RPMI8226 (cell line): ENCODE measurements around the gene GRK1.
A peak's percentile ranks its signal among the peaks of the same experiment; 100 is the strongest.

ENCODE experiments used
- DNase-seq: peaks from one replicate; pipeline ENCODE4 v3.0.0-alpha.2; 2015

GRK1 gene

GRCh38 chr13:113632706-113633484 lies 34.1 kb upstream of the GRK1 start:
- DNase-seq: no peak

GRCh38 chr13:113633485-113633873 lies 33.5 kb upstream of the GRK1 start:
- no peak for DNase-seq

GRCh38 chr13:113634279-113635047 lies 32.6 kb upstream of the GRK1 start:
- no peak for DNase-seq

GRCh38 chr13:113635048-113635420 lies 32.0 kb upstream of the GRK1 start:
- DNase-seq: no peak

GRCh38 chr13:113635709-113636108 lies 31.3 kb upstream of the GRK1 start:
- DNase-seq: no peak

- DNase-seq: no peak
Observed at GRCh38 chr13:113636266-113636963, 30.6 kb upstream of the GRK1 start.

GRCh38 chr13:113637262-113638160 lies 29.5 kb upstream of the GRK1 start:
- no peak for DNase-seq

- DNase-seq: no peak
Observed at GRCh38 chr13:113638173-113638746, 28.8 kb upstream of the GRK1 start.

- no peak for DNase-seq
Observed at GRCh38 chr13:113638806-113639205, 28.2 kb upstream of the GRK1 start.

- DNase-seq: no peak
Observed at GRCh38 chr13:113639616-113640262, 27.3 kb upstream of the GRK1 start.

GRCh38 chr13:113641426-113641825 lies 25.6 kb upstream of the GRK1 start:
- DNase-seq: no peak

GRCh38 chr13:113642563-113642962 lies 24.5 kb upstream of the GRK1 start:
- no peak for DNase-seq

GRCh38 chr13:113643593-113643992 lies 23.4 kb upstream of the GRK1 start:
- no peak for DNase-seq

- no peak for DNase-seq
Observed at GRCh38 chr13:113644800-113645199, 22.2 kb upstream of the GRK1 start.

GRCh38 chr13:113645329-113645728 lies 21.7 kb upstream of the GRK1 start:
- DNase-seq: no peak

- no peak for DNase-seq
Observed at GRCh38 chr13:113646376-113646775, 20.6 kb upstream of the GRK1 start.

GRCh38 chr13:113646921-113647340 lies 20.1 kb upstream of the GRK1 start:
- no peak for DNase-seq

GRCh38 chr13:113647351-113648215 lies 19.4 kb upstream of the GRK1 start:
- DNase-seq: peak; percentile 91

GRCh38 chr13:113648216-113648610 lies 18.8 kb upstream of the GRK1 start:
- DNase-seq: no peak

GRCh38 chr13:113649212-113649611 lies 17.8 kb upstream of the GRK1 start:
- DNase-seq: no peak

GRCh38 chr13:113650275-113650674 lies 16.7 kb upstream of the GRK1 start:
- no peak for DNase-seq
